Measurements from ENCODE around the gene FLT1.

Gene FLT1

DNA sequence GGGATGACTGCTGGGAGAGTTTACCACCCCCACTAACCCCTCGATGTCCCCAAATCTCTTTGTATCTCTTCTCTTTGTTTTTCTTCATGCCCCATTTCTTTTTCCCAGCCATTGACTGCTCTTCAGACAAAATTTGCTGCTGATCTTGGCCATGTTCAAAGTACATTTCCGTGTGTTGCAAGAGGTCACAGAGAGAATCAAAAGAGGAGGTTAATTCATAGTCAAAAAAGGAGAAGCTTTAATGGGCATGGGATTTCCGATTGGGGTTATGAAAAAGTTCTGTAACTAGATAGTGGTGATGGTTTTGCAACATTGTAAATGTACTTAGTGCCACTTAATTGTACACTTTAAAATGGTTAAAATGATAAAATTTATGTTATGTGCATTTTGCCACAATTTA is 121.1 kb downstream of the FLT1 start:
- no peak overlapping the region for H3K4me3 ChIP-seq (ENCODE audit: control insufficient read depth, low read depth, low read length)
- TF ChIP-seq CTCF (IDR thresholded peaks at IDR 0.05; ENCODE audit: control insufficient read depth, insufficient read depth, low read depth, low read length, missing control alignments): no peak
- DNase-seq (ENCODE audit: low read depth): no peak

DNA sequence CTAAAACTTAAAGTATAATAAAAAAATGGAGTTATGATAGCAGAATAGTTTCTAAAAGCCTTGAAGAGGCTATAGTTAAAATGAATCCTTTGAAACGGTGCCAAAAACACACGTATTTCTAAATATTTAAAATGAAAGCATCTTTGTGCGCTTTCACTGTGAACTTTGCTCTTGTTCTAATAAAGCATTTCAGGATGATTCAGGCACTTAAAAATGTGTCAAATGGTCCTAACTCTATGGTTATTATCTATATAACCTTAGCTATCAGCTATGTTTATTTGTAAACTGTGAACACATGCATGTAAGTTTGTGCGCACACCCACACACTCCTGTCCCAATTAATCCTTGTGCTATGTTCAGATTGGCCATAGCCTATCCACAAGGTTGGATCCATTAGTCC is 124.5 kb downstream of the FLT1 start:
- TF ChIP-seq CTCF (IDR thresholded peaks at IDR 0.05; ENCODE audit: control insufficient read depth, insufficient read depth, low read depth, low read length, missing control alignments): no peak

DNA sequence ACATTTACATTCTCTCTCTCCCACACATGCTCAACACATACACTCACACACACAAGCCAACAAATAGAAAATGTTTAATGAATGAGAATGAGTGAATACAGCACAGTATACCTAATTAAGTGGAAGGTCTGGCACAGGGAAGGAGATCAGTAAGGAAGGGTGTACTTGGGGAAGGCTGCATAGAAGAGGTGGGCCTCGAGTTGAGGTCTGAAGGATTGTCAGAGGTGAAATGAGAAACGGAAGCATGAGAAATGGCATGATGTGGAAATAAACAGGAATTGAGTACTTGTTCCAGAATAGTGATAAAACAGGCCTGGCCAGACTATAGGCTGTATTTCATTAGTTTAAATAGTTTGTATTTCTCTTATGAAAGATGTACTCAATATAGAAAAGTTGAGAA is 136.2 kb downstream of the FLT1 start:
- H3K4me3 ChIP-seq (ENCODE audit: control insufficient read depth, low read depth, low read length): no peak overlapping the region
- no peak for TF ChIP-seq CTCF (IDR thresholded peaks at IDR 0.05; ENCODE audit: control insufficient read depth, insufficient read depth, low read depth, low read length, missing control alignments)
- DNase-seq (ENCODE audit: low read depth): no peak

More for the DNA sequence above, 124.5 kb downstream of the FLT1 start:
- no peak for DNase-seq (ENCODE audit: low read depth)
- no peak overlapping the region for H3K4me3 ChIP-seq (ENCODE audit: control insufficient read depth, low read depth, low read length)

DNA sequence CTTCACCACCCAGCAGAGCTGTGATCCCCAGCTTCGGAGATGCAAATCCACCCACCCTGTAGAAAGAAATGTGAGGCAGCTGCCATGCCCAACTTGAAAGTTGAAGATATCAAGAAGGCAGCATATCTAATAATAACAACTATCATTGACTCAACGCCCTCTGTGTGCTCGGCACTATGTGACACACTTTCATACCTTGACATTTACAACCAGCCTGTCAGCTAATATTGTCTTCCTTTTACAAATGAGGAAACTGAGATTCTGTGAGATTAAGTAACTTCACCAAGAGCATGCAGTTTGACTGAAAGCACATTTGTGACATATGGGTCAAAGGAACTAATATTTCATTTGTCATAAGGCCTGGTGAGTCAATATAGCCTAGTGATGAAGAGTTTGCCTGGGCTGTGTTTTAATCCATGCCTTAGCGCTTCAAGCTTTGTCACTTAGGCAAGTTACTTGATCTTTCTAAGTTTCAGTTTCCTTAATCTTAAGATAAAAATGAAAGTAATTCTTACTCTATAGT is 137.0 kb downstream of the FLT1 start:
- TF ChIP-seq CTCF (IDR thresholded peaks at IDR 0.05; ENCODE audit: control insufficient read depth, insufficient read depth, low read depth, low read length, missing control alignments): no peak
- no peak for DNase-seq (ENCODE audit: low read depth)

DNA sequence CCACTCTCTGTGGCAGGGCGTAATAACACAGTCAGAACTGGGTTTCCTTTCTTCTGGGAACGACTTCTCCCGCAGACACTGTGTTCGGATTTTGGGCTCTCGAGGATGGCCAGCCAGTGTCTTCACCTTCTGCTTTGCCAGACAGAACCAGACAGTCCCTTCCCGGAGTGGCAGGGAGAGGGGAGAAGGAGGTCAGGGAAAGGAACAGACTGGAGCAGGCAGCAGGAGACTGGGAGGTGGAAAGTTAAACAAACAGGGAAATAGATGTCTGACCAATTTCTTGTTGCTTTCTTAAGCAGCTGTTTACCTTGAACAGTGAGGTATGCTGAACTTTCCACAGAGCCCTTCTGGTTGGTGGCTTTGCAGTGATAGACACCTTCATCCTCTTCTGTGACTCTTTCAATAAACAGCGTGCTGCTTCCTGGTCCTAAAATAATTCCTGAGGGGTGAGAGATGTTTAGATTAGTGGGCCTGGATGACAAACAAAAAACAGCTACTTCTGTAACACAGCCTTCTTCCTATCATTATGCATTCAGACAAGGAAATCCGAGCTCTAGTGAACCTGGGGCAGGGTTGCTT is 137.6 kb downstream of the FLT1 start:
- TF ChIP-seq CTCF (IDR thresholded peaks at IDR 0.05; ENCODE audit: control insufficient read depth, insufficient read depth, low read depth, low read length, missing control alignments): no peak
- DNase-seq (ENCODE audit: low read depth): no peak
- H3K4me3 ChIP-seq (ENCODE audit: control insufficient read depth, low read depth, low read length): no peak overlapping the region

More for the DNA sequence above, 137.0 kb downstream of the FLT1 start:
- no peak overlapping the region for H3K4me3 ChIP-seq (ENCODE audit: control insufficient read depth, low read depth, low read length)

DNA sequence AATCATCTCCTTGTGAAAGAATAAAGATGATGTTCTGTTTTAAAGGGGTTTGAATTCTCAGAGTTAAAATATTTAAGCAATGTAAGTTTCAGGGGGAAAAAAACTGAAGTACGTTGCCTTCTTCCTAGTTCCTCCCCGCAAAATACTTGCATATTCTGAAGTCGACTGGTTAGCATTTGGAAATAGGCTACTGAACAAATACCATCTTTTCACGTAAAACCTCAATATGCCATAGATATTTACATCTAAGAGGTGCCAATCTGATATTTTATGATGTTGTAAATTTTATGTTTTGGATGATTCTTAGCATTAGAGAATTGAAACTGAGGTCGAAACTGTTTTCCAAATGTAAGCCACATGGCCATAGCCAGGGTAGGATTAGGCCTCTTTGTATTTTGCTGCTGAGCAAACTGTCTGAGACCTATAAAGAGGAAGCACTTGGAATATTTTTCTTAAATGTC is 138.3 kb downstream of the FLT1 start:
- no peak for TF ChIP-seq CTCF (IDR thresholded peaks at IDR 0.05; ENCODE audit: control insufficient read depth, insufficient read depth, low read depth, low read length, missing control alignments)
- no peak for DNase-seq (ENCODE audit: low read depth)
- H3K4me3 ChIP-seq (ENCODE audit: control insufficient read depth, low read depth, low read length): no peak overlapping the region

Measured in AG09309 (cell line).